IMR-90 (cell line): Measurements from ENCODE around the gene CXCL6. TPM values are rescaled to one million over a fixed set of nuclear protein-coding genes. Genes with fewer than 3 reads are reported as not detected.

Source experiments
- ATAC-seq: fragments of 200-7000 bp; cut with Tn5 transposase; 2 replicates; pipeline ENCODE4 v1.9.1; 2020; ENCODE audit warnings: low read depth, mild to moderate bottlenecking, moderate library complexity
- BruUV-seq: library from RNA; stranded (reverse); fragments of 400-500 nt; replicated peaks from 2 replicates; lab custom pipeline; 2021; lab: Mats Ljungman, UMichigan
- CTCF ChIA-PET: fragments of 300-600 bp; formaldehyde crosslinking; extraction: SDS; loops from one replicate; lab custom pipeline; 2021; ENCODE audit warnings: antibody characterized with exemption; lab: Yijun Ruan, JAX
- POLR2A ChIA-PET: fragments of 300-600 bp; sonication (Branson Sonifier 250); formaldehyde crosslinking; loops from one replicate; lab custom pipeline; 2022; ENCODE audit warnings: antibody characterized with exemption; ENCODE audit not compliant: unreplicated experiment; lab: Charles Lee
- DNase-seq: peaks from one replicate; pipeline ENCODE4 v3.0.0; 2013
- H2AFZ ChIP-seq: replicated peaks from 2 replicates; pipeline ENCODE3; 2013; ENCODE audit warnings: low read length, mild to moderate bottlenecking; ENCODE audit not compliant: poor library complexity
- H2AK5ac ChIP-seq: 2 replicates; pipeline ENCODE4 v1.6.1; 2013; ENCODE audit warnings: low read depth, low read length, inconsistent platforms
- H2AK9ac ChIP-seq: replicated peaks from 2 replicates; pipeline ENCODE3; 2013; ENCODE audit warnings: mild to moderate bottlenecking, low read depth, low read length, moderate library complexity; ENCODE audit not compliant: poor library complexity
- H2BK120ac ChIP-seq: 2 replicates; pipeline ENCODE4 v1.6.1; 2013; ENCODE audit warnings: low read depth, low read length, inconsistent platforms
- H2BK15ac ChIP-seq: 3 replicates; pipeline ENCODE4 v1.6.1; 2013; ENCODE audit warnings: low read depth, low read length, inconsistent platforms
- H2BK20ac ChIP-seq: 2 replicates; pipeline ENCODE4 v1.6.1; 2013; ENCODE audit warnings: low read depth, mild to moderate bottlenecking, inconsistent platforms, low read length, moderate library complexity
- H2BK5ac ChIP-seq: 2 replicates; pipeline ENCODE4 v1.6.1; 2013; ENCODE audit warnings: mild to moderate bottlenecking, low read depth, low read length, inconsistent platforms; ENCODE audit not compliant: poor library complexity, severe bottlenecking
- H3K14ac ChIP-seq: replicated peaks from 2 replicates; pipeline ENCODE4 v1.6.1; 2013; ENCODE audit warnings: low read depth, low read length, inconsistent platforms
- H3K18ac ChIP-seq: 2 replicates; pipeline ENCODE4 v1.6.1; 2013; ENCODE audit warnings: low read depth, low read length, control low read depth
- H3K23ac ChIP-seq: 2 replicates; pipeline ENCODE4 v1.6.1; 2013; ENCODE audit warnings: low read depth, low read length, inconsistent platforms
- H3K27ac ChIP-seq: 2 replicates; pipeline ENCODE4 v1.5.1; 2013; ENCODE audit warnings: mild to moderate bottlenecking, control low read depth, low read length; ENCODE audit not compliant: insufficient read depth
- H3K27me3 ChIP-seq: 2 replicates; pipeline ENCODE4 v1.6.1; 2013; ENCODE audit warnings: low read length; ENCODE audit not compliant: control insufficient read depth, insufficient read depth
- H3K36me3 ChIP-seq: 2 replicates; pipeline ENCODE4 v1.6.1; 2013; ENCODE audit warnings: low read length, mixed read lengths; ENCODE audit not compliant: control insufficient read depth, insufficient read depth
- H3K4ac ChIP-seq: 2 replicates; pipeline ENCODE4 v1.6.1; 2013; ENCODE audit warnings: low read depth, low read length, inconsistent platforms
- H3K4me1 ChIP-seq: 2 replicates; pipeline ENCODE4 v1.6.1; 2013; ENCODE audit warnings: low read length, mixed read lengths; ENCODE audit not compliant: control insufficient read depth, insufficient read depth
- H3K4me2 ChIP-seq: 2 replicates; pipeline ENCODE4 v1.6.1; 2013; ENCODE audit warnings: low read depth, mild to moderate bottlenecking, control low read depth, low read length, moderate library complexity
- H3K4me3 ChIP-seq: 2 replicates; pipeline ENCODE4 v1.5.1; 2013; ENCODE audit warnings: low read depth, mild to moderate bottlenecking, control low read depth, low read length, moderate library complexity; ENCODE audit not compliant: insufficient read depth
- H3K56ac ChIP-seq: 2 replicates; pipeline ENCODE4 v1.6.1; 2013; ENCODE audit warnings: low read length, inconsistent platforms; ENCODE audit not compliant: insufficient read depth; ENCODE audit errors: extremely low read depth
- H3K79me1 ChIP-seq, 2 experiments: 2 replicates each; pipeline ENCODE4 v1.6.1; 2013; ENCODE audit warnings: low read length in 2 of 2, inconsistent platforms in 1 of 2, low read depth in 1 of 2
- H3K9ac ChIP-seq: 2 replicates; pipeline ENCODE4 v1.6.1; 2013; ENCODE audit warnings: low read depth, low read length, control low read depth
- H3K9me1 ChIP-seq: 2 replicates; pipeline ENCODE4 v1.6.1; 2013; ENCODE audit warnings: low read length, inconsistent platforms; ENCODE audit not compliant: insufficient read depth
- H3K9me3 ChIP-seq: 2 replicates; pipeline ENCODE4 v1.6.1; 2013; ENCODE audit warnings: low read length; ENCODE audit not compliant: control insufficient read depth, insufficient read depth
- H4K20me1 ChIP-seq: 2 replicates; pipeline ENCODE4 v1.6.1; 2013; ENCODE audit warnings: low read length, inconsistent platforms; ENCODE audit not compliant: insufficient read depth
- H4K5ac ChIP-seq: 2 replicates; pipeline ENCODE4 v1.6.1; 2013; ENCODE audit warnings: mild to moderate bottlenecking, low read depth, low read length, control low read depth
- H4K8ac ChIP-seq, 2 experiments: 2 replicates each; pipeline ENCODE4 v1.6.1; 2013; ENCODE audit warnings: low read depth in 2 of 2, low read length in 2 of 2, control low read depth in 1 of 2, inconsistent platforms in 1 of 2
- H4K91ac ChIP-seq: 2 replicates; pipeline ENCODE4 v1.6.1; 2013; ENCODE audit warnings: low read depth, low read length, inconsistent platforms; ENCODE audit not compliant: insufficient read depth
- BHLHE40 ChIP-seq: fragments of 150-350 bp; IDR thresholded peaks from 2 replicates; pipeline ENCODE4 v1.6.1; 2016; ENCODE audit warnings: mild to moderate bottlenecking, low read depth, low read length
- CEBPB ChIP-seq: IDR thresholded peaks from 2 replicates; pipeline ENCODE4 v1.6.1; 2012; ENCODE audit warnings: low read depth, low read length, improper control_type of control experiment
- CHD1 ChIP-seq: IDR thresholded peaks from 2 replicates; pipeline ENCODE4 v1.6.1; 2012; ENCODE audit warnings: low read depth, low read length, improper control_type of control experiment
- CTCF ChIP-seq: conservative IDR thresholded peaks from 2 replicates; pipeline ENCODE4 v1.5.1; 2012; ENCODE audit warnings: mild to moderate bottlenecking, low read depth, low read length, improper control_type of control experiment
- ELK1 ChIP-seq: fragments of 150-350 bp; IDR thresholded peaks from 2 replicates; pipeline ENCODE4 v1.6.1; 2016; ENCODE audit warnings: low read depth, mild to moderate bottlenecking, low read length, moderate library complexity, borderline replicate concordance
- FOS ChIP-seq: fragments of 150-350 bp; IDR thresholded peaks from 2 replicates; pipeline ENCODE4 v1.6.1; 2016; ENCODE audit warnings: low read depth, low read length
- MAFK ChIP-seq: IDR thresholded peaks from 2 replicates; pipeline ENCODE4 v1.6.1; 2012; ENCODE audit warnings: low read depth, low read length, improper control_type of control experiment
- MAZ ChIP-seq: IDR thresholded peaks from 2 replicates; pipeline ENCODE4 v1.6.1; 2012; ENCODE audit warnings: low read depth, mild to moderate bottlenecking, low read length, improper control_type of control experiment, moderate library complexity, borderline replicate concordance
- MXI1 ChIP-seq: IDR thresholded peaks from 2 replicates; pipeline ENCODE4 v1.6.1; 2012; ENCODE audit warnings: low read depth, mild to moderate bottlenecking, low read length, moderate library complexity, borderline replicate concordance
- NFE2L2 ChIP-seq: fragments of 150-350 bp; IDR thresholded peaks from 2 replicates; pipeline ENCODE4 v1.6.1; 2016; ENCODE audit warnings: low read depth, mild to moderate bottlenecking, low read length
- POLR2A ChIP-seq: IDR thresholded peaks from 2 replicates; pipeline ENCODE4 v1.6.1; 2012; ENCODE audit warnings: mild to moderate bottlenecking, low read depth, low read length
- RAD21 ChIP-seq: IDR thresholded peaks from 2 replicates; pipeline ENCODE4 v1.6.1; 2012; ENCODE audit warnings: low read length, improper control_type of control experiment
- RCOR1 ChIP-seq: IDR thresholded peaks from 2 replicates; pipeline ENCODE4 v1.6.1; 2012; ENCODE audit warnings: mild to moderate bottlenecking, low read length, improper control_type of control experiment; ENCODE audit not compliant: insufficient replicate concordance
- RFX5 ChIP-seq: IDR thresholded peaks from 2 replicates; pipeline ENCODE4 v1.8.0; 2012; ENCODE audit warnings: low read depth, mild to moderate bottlenecking, low read length, moderate library complexity
- SMC3 ChIP-seq: fragments of 150-350 bp; IDR thresholded peaks from 2 replicates; pipeline ENCODE4 v1.6.1; 2016; ENCODE audit warnings: low read depth, mild to moderate bottlenecking, antibody characterized with exemption, low read length, moderate library complexity
- USF2 ChIP-seq: fragments of 150-350 bp; IDR thresholded peaks from 2 replicates; pipeline ENCODE4 v1.6.1; 2017; ENCODE audit warnings: mild to moderate bottlenecking, antibody characterized with exemption, low read length, low read depth
- WGBS, 2 experiments: methylation state at CpG; one replicate each; pipeline versions ENCODE4 v1.1.5 to v1.1.7; 2013; ENCODE audit warnings: missing lambda C conversion rate in 2 of 2; ENCODE audit not compliant: insufficient read length in 1 of 2; ENCODE audit errors: extremely low coverage in 2 of 2; 5-methylcytosine and 5-hydroxymethylcytosine counted together
- dilution Hi-C: fragments of 300-500 bp; cut with HindIII; formaldehyde crosslinking; loops from one replicate; pipeline ENCODE4 v1.14.3; 2018; ENCODE audit warnings: low sequenced_read_pairs; ENCODE audit not compliant: unreplicated experiment
- in situ Hi-C: fragments of 300-500 bp; cut with MboI; formaldehyde crosslinking; loops from 3 replicates; pipeline ENCODE4 v1.14.3; 2019; ENCODE audit warnings: low sequenced_read_pairs, inconsistent platforms, mixed read lengths
- intact Hi-C: fragments of 100-400 bp; cut with micrococcal nuclease; formaldehyde crosslinking; loops from 2 replicates; pipeline ENCODE4 v1.10.0; 2022
- polyA plus RNA-seq, 3 experiments: library from polyadenylated mRNA; depleted of rRNA; stranded (reverse); fragments of >200 nt; gene quantifications; 2 replicates each; pipeline ENCODE4 v1.2.3, GENCODE V29; 2012; ENCODE audit warnings: low replicate concordance in 1 of 3
- total RNA-seq: library from RNA; depleted of rRNA; stranded (reverse); fragments of >200 nt; gene quantifications from 2 replicates; pipeline ENCODE4 v1.2.3, GENCODE V29; 2012

CXCL6 gene
- total and polyA plus RNA-seq, 2 of the 4 experiments (the other 2 are of a cell fraction) = not detected

- dilution Hi-C loops = no loop called here
- Histone ChIP-seq H4K91ac (no peak overlapping the region), H3K18ac (no peak overlapping the region), H2BK5ac (no peak overlapping the region), H3K27ac (no peak overlapping the region), H3K9me3 (no peaks in the 10 kb centered on the region), H4K5ac (no peak overlapping the region), H3K4me1 (no peaks in the 10 kb centered on the region; the same call in 1 of the 2 replicates), H3K4me2 (no peak overlapping the region), H4K20me1 (no peaks in the 10 kb centered on the region), H3K27me3 (0 out of 2 replicates have a peak, but pooled peaks cover 1% of the 10 kb centered on the region), H2AFZ (peak overlapping the region; percentile 47), H2AK5ac (no peak overlapping the region), H3K23ac (no peak overlapping the region), H3K56ac (no peak overlapping the region), H3K9ac (no peak overlapping the region), H2BK20ac (no peak overlapping the region), H3K4me3 (no peak overlapping the region), H2BK120ac (0 out of 2 replicates have a peak overlapping the region, but pooled peaks have one; percentile 1), H3K14ac (no peak overlapping the region), H3K36me3 (no peaks in the 10 kb centered on the region), H4K8ac (0 out of 4 replicates have a peak overlapping the region, but pooled peaks of 1 of the 2 experiments have one; percentile 24), H3K9me1 (no peaks in the 10 kb centered on the region), H3K4ac (no peak overlapping the region), H3K79me1 (no peaks in the 10 kb centered on the region), H2AK9ac (no peak overlapping the region), H2BK15ac (no peak overlapping the region)
- no TSS peak for BruUV-seq
- intact Hi-C loops = no loop called here
- peak; percentile 76 for ATAC-seq
- CTCF ChIA-PET = no interaction called here
- WGBS, 2 experiments = no CpG with 5 or more reads among the region's 1 CpG
- peak; percentile 79 for DNase-seq
- POLR2A ChIA-PET = no interaction called here
- in situ Hi-C loops = no loop called here
- TF ChIP-seq CTCF (no peak), RFX5 (no peak), POLR2A (no peak), RCOR1 (no peak), CHD1 (no peak), MAFK (no peak), MAZ (no peak), FOS (no peak), RAD21 (no peak), BHLHE40 (no peak), NFE2L2 (no peak), CEBPB (no peak), MXI1 (no peak), USF2 (no peak), ELK1 (no peak), SMC3 (no peak)
These were observed 46.8 kb downstream of the CXCL6 start for GRCh38 chr4:73883306-73883705.
